Right atrium auricular region (tissue), 2 donors: ENCODE results near the gene PRDX1. TPM values are rescaled to one million over a fixed set of nuclear protein-coding genes. Genes with fewer than 3 reads are reported as not detected.

Experiments used
- DNase-seq: peaks from one replicate; pipeline ENCODE4 v3.0.0-alpha.2; 2019; ENCODE audit warnings: low spot score
- H3K27ac ChIP-seq, 2 donors: fragments of 200-600 bp; sonication (generic); 1 replicate in 1 of 2; 2 replicates in 1 of 2; pipeline ENCODE4 v1.5.1; 2016 to 2019
- H3K27me3 ChIP-seq, 2 donors: fragments of 200-600 bp; sonication (generic); one replicate each; pipeline versions ENCODE4 v1.5.1 to v1.6.0; 2017 to 2019
- H3K36me3 ChIP-seq: fragments of 200-600 bp; sonication (generic); one replicate; pipeline ENCODE4 v1.5.1; 2016
- H3K4me1 ChIP-seq, 2 donors: fragments of 200-600 bp; sonication (generic); one replicate each; pipeline versions ENCODE4 v1.5.1 to v1.6.0; 2017 to 2019
- H3K4me3 ChIP-seq, 2 donors: fragments of 200-600 bp; sonication (generic); 1 replicate in 1 of 2; 2 replicates in 1 of 2; pipeline ENCODE4 v1.5.1; 2017 to 2019; ENCODE audit warnings: mild to moderate bottlenecking in 1 of 2, moderate library complexity in 1 of 2
- H3K9me3 ChIP-seq, 2 donors: fragments of 200-600 bp; sonication (generic); one replicate each; pipeline ENCODE4 v1.5.1; 2019
- CTCF ChIP-seq, 2 donors: fragments of 200-600 bp; sonication (generic); IDR thresholded peaks; one replicate each; pipeline ENCODE4 v1.5.1; 2019; ENCODE audit warnings: antibody characterized with exemption in 2 of 2
- total RNA-seq, 2 donors: library from RNA; depleted of rRNA; stranded (reverse); fragments of >200 nt; gene quantifications; one replicate each; pipeline ENCODE4 v1.1.0, GENCODE V29; 2016

PRDX1 gene
- total RNA-seq, 2 donors from 2014 or later, result 371 to 655 TPM

- peak overlapping the region in 1 of 2 donors; percentile 92 for H3K27ac ChIP-seq
- no peak for DNase-seq
Measured at GRCh38 chr1:45551684-45552083, 30.0 kb upstream of the PRDX1 start.

GRCh38 chr1:45550401-45551351, 29.0 kb upstream of the PRDX1 start, which contains the start of gene AKR1A1:
Gene AKR1A1 (plus strand): TSS chr1:45550826. CDS start chr1:45561795, 10,969 bp downstream.
- Histone ChIP-seq H3K36me3 (peaks cover 3% of the 10 kb centered on the region), H3K9me3 (no peaks in the 10 kb centered on the region)

More at GRCh38 chr1:45551684-45552083, 30.0 kb upstream of the PRDX1 start:
- Histone ChIP-seq H3K4me3 (peak overlapping the region; percentile 62 to 75), H3K9me3 (no peaks in the 10 kb centered on the region), H3K4me1 (peaks cover 0 to 19% of the 10 kb centered on the region in 2 donors), H3K36me3 (peaks cover 3% of the 10 kb centered on the region), H3K27me3 (no peaks in the 10 kb centered on the region)
- no peak for TF ChIP-seq CTCF (IDR thresholded peaks at IDR 0.05)

GRCh38 chr1:45545553-45546310, 24.0 kb upstream of the PRDX1 start:
- H3K4me1 ChIP-seq, result peaks cover 0 to 4% of the 10 kb centered on the region in 2 donors
- DNase-seq, result no peak
- TF ChIP-seq CTCF (IDR thresholded peaks at IDR 0.05), result no peak
- no peak overlapping the region for H3K4me3 ChIP-seq
- H3K36me3 ChIP-seq, result no peaks in the 10 kb centered on the region
- H3K27ac ChIP-seq, result no peak overlapping the region
- no peaks in the 10 kb centered on the region for H3K9me3 ChIP-seq
- no peaks in the 10 kb centered on the region for H3K27me3 ChIP-seq

More at GRCh38 chr1:45550401-45551351, 29.0 kb upstream of the PRDX1 start, which contains the start of gene AKR1A1:
- H3K27me3 ChIP-seq, result no peaks in the 10 kb centered on the region
- H3K4me3 ChIP-seq, result peak within 1 kb of the TSS; percentile 62 to 75
- no peak for TF ChIP-seq CTCF (IDR thresholded peaks at IDR 0.05)
- H3K4me1 ChIP-seq, result peaks cover 0 to 19% of the 10 kb centered on the region in 2 donors
- H3K27ac ChIP-seq, result peak within 1 kb of the TSS; percentile 90 to 92
- peak; percentile 86 for DNase-seq

GRCh38 chr1:45545019-45545493, 23.4 kb upstream of the PRDX1 start:
- H3K4me3 ChIP-seq, result no peak overlapping the region
- H3K36me3 ChIP-seq, result no peaks in the 10 kb centered on the region
- H3K9me3 ChIP-seq, result no peaks in the 10 kb centered on the region
- H3K4me1 ChIP-seq, result peaks cover 0 to 2% of the 10 kb centered on the region in 2 donors
- TF ChIP-seq CTCF (IDR thresholded peaks at IDR 0.05), result no peak
- no peaks in the 10 kb centered on the region for H3K27me3 ChIP-seq
- no peak overlapping the region for H3K27ac ChIP-seq
- DNase-seq, result no peak

- Histone ChIP-seq H3K27ac (no peak overlapping the region), H3K4me1 (no peaks in the 10 kb centered on the region), H3K4me3 (no peak overlapping the region), H3K27me3 (no peaks in the 10 kb centered on the region), H3K9me3 (no peaks in the 10 kb centered on the region), H3K36me3 (no peaks in the 10 kb centered on the region)
- DNase-seq, result no peak
- no peak for TF ChIP-seq CTCF (IDR thresholded peaks at IDR 0.05)
Measured at GRCh38 chr1:45544530-45544929, 22.8 kb upstream of the PRDX1 start.
